ENCODE measurements around the gene KIF16B. TPM values are rescaled to one million over a fixed set of nuclear protein-coding genes. Genes with fewer than 3 reads are reported as not detected.

The KIF16B gene
- total RNA-seq, 1 experiment from 2014 or later, result 7.6 TPM

DNA sequence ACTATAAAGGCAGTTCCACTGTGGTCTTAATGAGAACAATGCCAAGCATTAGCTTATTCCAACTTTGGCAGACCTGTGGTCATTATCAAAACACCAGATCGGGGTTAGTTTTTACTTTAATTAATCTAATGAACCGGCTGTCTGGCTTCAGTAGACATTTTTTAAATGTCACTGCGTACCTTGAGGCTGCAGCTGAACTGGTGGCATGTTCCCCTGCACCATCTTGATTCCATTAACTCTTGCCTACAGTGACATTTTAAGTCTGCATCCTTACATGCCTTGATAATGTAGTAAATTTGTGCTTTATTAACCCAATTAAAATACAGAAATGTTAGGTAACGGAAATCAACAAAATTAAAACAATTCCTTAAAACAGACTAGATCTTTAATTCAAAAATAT, 127.0 kb downstream of the KIF16B start:
- Mint-ChIP-seq H3K4me3 (no peak overlapping the region), H3K27me3 (ENCODE audit: low read depth) (no peaks in the 10 kb centered on the region), H3K4me1 (0 out of 2 replicates have a peak, but pooled peaks cover 5% of the 10 kb centered on the region), H3K36me3 (peaks cover 1% of the 10 kb centered on the region; the same call in 1 of the 2 replicates), H3K27ac (no peak overlapping the region), H3K9me3 (no peaks in the 10 kb centered on the region)
- CTCF ChIA-PET, result no interaction called here
- TF ChIP-seq TEAD1 (CRISPR knock-in tag; IDR thresholded peaks at IDR 0.05), result no peak
- TF ChIP-seq, protein P1, sequence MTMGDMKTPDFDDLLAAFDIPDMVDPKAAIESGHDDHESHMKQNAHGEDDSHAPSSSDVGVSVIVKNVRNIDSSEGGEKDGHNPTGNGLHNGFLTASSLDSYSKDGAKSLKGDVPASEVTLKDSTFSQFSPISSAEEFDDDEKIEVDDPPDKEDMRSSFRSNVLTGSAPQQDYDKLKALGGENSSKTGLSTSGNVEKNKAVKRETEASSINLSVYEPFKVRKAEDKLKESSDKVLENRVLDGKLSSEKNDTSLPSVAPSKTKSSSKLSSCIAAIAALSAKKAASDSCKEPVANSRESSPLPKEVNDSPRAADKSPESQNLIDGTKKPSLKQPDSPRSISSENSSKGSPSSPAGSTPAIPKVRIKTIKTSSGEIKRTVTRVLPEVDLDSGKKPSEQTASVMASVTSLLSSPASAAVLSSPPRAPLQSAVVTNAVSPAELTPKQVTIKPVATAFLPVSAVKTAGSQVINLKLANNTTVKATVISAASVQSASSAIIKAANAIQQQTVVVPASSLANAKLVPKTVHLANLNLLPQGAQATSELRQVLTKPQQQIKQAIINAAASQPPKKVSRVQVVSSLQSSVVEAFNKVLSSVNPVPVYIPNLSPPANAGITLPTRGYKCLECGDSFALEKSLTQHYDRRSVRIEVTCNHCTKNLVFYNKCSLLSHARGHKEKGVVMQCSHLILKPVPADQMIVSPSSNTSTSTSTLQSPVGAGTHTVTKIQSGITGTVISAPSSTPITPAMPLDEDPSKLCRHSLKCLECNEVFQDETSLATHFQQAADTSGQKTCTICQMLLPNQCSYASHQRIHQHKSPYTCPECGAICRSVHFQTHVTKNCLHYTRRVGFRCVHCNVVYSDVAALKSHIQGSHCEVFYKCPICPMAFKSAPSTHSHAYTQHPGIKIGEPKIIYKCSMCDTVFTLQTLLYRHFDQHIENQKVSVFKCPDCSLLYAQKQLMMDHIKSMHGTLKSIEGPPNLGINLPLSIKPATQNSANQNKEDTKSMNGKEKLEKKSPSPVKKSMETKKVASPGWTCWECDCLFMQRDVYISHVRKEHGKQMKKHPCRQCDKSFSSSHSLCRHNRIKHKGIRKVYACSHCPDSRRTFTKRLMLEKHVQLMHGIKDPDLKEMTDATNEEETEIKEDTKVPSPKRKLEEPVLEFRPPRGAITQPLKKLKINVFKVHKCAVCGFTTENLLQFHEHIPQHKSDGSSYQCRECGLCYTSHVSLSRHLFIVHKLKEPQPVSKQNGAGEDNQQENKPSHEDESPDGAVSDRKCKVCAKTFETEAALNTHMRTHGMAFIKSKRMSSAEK (CRISPR knock-in tag; IDR thresholded peaks at IDR 0.05; ENCODE audit: borderline replicate concordance), result no peak
- TF ChIP-seq, protein P2, sequence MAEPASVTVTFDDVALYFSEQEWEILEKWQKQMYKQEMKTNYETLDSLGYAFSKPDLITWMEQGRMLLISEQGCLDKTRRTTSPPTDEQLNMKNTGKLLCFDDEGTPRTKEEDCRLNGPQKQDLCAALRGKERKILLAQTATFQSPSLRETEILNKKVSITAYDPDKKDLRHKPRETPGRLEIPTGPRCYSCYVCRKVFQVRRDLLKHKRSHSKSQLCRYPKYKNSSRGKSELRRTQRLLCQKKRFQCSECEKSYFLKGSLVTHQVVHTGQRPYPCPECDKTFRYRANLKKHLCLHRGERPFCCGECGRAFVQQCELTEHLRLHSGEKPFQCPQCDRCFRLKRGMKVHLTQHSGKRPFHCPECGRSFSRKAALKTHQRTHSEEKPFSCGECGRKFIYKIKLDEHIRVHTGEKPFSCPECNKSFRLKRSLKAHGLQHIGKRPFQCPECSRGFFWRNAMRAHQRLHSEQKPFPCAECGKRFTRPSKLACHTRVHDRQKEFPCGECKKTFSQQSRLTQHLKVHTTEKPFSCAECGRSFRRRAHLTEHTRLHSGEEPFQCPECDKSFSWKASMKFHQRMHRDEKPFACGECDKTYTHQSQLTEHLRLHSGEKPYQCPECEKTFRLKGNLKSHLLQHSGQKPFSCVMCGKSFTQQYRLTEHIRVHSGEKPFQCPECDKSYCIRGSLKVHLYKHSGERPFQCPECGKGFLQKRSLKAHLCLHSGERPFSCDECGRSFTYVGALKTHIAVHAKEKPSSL (CRISPR knock-in tag; conservative IDR thresholded peaks at IDR 0.05), result no peak
- no peak for TF ChIP-seq FOXK1 (CRISPR knock-in tag; IDR thresholded peaks at IDR 0.05)
- no peak for TF ChIP-seq MYBL2 (CRISPR knock-in tag; IDR thresholded peaks at IDR 0.05)
- TF ChIP-seq NFATC4 (CRISPR knock-in tag; IDR thresholded peaks at IDR 0.05), result no peak
- TF ChIP-seq SP1 (CRISPR knock-in tag; conservative IDR thresholded peaks at IDR 0.05), result no peak
- TF ChIP-seq ZBTB21 (CRISPR knock-in tag; IDR thresholded peaks at IDR 0.05; ENCODE audit: borderline replicate concordance), result no peak
- no peak for TF ChIP-seq ZNF219 (CRISPR knock-in tag; IDR thresholded peaks at IDR 0.05; ENCODE audit: borderline replicate concordance)
- TF ChIP-seq, protein P3, sequence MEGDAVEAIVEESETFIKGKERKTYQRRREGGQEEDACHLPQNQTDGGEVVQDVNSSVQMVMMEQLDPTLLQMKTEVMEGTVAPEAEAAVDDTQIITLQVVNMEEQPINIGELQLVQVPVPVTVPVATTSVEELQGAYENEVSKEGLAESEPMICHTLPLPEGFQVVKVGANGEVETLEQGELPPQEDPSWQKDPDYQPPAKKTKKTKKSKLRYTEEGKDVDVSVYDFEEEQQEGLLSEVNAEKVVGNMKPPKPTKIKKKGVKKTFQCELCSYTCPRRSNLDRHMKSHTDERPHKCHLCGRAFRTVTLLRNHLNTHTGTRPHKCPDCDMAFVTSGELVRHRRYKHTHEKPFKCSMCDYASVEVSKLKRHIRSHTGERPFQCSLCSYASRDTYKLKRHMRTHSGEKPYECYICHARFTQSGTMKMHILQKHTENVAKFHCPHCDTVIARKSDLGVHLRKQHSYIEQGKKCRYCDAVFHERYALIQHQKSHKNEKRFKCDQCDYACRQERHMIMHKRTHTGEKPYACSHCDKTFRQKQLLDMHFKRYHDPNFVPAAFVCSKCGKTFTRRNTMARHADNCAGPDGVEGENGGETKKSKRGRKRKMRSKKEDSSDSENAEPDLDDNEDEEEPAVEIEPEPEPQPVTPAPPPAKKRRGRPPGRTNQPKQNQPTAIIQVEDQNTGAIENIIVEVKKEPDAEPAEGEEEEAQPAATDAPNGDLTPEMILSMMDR (IDR thresholded peaks at IDR 0.05), result no peak
- TF ChIP-seq FOXJ3 (CRISPR knock-in tag; IDR thresholded peaks at IDR 0.05; ENCODE audit: borderline replicate concordance), result no peak
- no peak for TF ChIP-seq ZNF396 (CRISPR knock-in tag; IDR thresholded peaks at IDR 0.05; ENCODE audit: borderline replicate concordance)
- no peak for TF ChIP-seq TP53 (CRISPR knock-in tag; IDR thresholded peaks at IDR 0.05)
- no peak for TF ChIP-seq NR2C2 (CRISPR knock-in tag; IDR thresholded peaks at IDR 0.05)
- no peak for TF ChIP-seq CBFB (CRISPR knock-in tag; IDR thresholded peaks at IDR 0.05; ENCODE audit: low read depth)
- TF ChIP-seq, protein P4, sequence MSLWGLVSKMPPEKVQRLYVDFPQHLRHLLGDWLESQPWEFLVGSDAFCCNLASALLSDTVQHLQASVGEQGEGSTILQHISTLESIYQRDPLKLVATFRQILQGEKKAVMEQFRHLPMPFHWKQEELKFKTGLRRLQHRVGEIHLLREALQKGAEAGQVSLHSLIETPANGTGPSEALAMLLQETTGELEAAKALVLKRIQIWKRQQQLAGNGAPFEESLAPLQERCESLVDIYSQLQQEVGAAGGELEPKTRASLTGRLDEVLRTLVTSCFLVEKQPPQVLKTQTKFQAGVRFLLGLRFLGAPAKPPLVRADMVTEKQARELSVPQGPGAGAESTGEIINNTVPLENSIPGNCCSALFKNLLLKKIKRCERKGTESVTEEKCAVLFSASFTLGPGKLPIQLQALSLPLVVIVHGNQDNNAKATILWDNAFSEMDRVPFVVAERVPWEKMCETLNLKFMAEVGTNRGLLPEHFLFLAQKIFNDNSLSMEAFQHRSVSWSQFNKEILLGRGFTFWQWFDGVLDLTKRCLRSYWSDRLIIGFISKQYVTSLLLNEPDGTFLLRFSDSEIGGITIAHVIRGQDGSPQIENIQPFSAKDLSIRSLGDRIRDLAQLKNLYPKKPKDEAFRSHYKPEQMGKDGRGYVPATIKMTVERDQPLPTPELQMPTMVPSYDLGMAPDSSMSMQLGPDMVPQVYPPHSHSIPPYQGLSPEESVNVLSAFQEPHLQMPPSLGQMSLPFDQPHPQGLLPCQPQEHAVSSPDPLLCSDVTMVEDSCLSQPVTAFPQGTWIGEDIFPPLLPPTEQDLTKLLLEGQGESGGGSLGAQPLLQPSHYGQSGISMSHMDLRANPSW (CRISPR knock-in tag; conservative IDR thresholded peaks at IDR 0.05; ENCODE audit: low read depth), result no peak
- ATAC-seq (no peak), DNase-seq (ENCODE audit: low spot score) (no peak)
- POLR2A ChIA-PET, result no interaction called here

Data from WTC11 (cell line).